Fibroblast of skin of left biceps (primary cell): ENCODE results near the gene MCU.
A peak's percentile ranks its signal among the peaks of the same experiment; 100 is the strongest.
"Not testable (repeated sequence)": the region's sequence is repeated elsewhere in the genome, so short reads cannot be mapped to it uniquely, and the experiment has no call there.

Experiments used
- DNase-seq, 2 experiments: peaks; one replicate each; pipeline ENCODE4 v3.0.0-alpha.2; 2013; ENCODE audit warnings: low read depth in 2 of 2

MCU gene

DNA sequence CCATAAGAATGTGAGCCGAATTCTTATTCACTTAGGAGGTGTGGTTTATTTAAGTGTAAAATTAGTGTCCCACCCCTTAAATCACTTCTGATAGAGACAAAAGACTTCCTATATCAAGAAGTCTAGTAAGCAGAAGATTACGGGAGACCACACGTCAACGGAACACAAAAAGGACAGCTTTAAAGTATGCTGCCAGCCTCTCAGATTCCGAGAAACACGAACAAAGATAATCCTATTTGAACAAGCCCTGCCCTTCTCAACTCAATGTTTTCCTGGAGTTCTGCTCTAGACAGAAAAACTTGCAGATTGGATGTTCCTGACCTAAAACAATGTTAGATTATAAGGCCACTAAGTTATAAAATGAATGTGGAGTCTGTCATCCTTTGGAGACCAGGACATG, 4.9 kb upstream of the MCU start:
- no peak for DNase-seq

DNA sequence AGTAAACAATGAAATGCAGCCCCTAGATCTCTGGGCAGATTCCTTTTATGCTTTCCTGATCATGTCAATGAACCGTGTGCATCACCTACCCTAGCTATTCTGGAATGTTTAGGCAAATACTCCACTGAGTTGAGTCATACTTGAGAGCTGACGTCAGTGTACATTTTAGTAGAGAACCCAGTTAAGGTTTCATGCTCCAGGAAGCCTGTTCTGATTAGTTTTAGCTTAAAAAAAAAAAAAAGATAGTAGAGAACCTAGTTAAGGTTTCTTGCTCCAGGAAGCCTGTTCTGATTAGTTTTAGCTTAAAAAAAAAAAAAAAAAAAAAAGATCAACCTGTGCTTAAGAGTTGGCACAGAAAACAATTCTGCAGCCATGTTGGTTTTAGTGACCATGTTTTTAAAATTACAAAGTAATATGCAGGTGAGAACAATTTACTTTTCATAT, 3.7 kb upstream of the MCU start:
- DNase-seq = peak; percentile 63 to 72

DNA sequence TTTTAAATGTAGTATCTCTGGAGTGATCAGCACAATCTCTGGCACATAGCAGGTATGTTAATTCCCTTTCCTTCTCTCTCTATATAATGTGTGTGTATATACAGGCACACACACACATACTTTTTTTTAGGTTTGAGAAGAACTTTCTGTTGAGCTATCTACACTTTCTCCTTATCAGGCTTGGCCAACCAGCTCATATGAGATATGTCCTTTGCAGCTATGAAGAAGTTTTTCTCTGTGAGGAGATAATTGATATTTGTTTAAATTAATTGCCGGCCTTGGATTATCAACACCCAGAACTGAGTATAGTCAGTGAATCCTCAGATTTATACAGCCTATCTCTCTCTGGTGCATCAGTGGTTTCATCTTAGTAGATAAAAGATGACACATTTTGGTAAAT, 2.3 kb upstream of the MCU start:
- no peak for DNase-seq

DNA sequence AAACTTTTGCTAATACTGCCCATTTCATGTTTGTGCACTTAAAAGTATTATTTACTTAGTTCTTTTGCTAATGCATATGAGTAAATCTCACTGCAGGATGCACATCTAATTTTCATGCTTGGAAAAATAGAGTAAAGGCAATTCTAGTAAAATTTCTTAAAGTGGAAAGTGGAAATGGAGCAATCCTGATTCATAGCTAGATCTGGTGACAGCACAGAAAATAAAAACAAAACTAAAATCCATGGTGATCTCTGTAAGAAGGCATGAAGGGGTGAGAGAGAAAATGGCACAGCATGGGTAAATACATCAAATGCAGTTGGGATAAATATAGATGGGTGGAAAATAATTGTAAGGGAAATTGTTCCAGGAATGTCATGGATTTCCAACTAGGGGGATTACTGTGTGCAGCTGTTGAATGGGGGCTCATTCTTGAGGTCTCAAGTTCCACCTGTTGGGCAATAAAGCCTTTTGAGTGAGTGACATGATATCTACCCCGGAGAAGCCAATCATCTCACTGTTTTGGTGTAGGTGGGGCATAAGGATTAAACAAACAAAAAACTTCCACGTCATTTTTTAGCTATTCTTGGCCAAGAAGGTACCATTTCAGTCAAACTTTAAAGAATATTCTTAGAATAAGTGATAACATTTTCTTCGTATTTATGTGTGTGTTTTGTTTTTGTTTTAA, 1.7 kb upstream of the MCU start:
- no peak for DNase-seq

DNA sequence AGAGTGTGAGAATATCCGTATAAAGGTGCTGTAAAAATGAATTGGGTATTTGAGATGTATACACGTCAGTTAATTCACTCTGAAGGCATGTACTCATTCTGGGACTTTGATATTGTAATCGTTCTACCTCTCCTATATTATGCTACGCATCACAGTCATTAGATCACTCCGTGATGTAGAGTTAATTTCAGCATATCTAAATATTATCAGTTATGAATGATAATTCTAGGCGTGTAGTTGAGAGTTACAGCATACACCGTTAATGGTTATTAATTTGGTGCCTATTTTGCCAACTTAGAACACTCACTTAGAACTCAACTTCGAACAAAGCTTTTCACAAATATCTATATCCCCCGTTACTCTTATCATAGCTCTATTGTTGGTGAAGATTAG, 477 bp upstream of the MCU start:
- no peak for DNase-seq

DNA sequence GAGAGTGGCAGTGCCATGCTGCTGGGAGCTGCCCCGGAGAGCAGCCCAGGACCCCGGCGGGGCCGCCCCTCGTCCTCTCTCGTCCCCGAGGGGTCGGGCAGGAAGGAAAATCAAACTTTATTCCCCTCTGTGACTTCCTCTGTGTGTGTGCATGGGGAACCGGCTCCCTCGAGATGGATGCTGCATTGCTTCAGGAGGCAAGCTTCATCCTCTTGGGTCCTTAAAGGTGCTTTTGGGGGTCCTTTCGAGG, 726 bp downstream of the MCU start:
- DNase-seq = no peak

DNA sequence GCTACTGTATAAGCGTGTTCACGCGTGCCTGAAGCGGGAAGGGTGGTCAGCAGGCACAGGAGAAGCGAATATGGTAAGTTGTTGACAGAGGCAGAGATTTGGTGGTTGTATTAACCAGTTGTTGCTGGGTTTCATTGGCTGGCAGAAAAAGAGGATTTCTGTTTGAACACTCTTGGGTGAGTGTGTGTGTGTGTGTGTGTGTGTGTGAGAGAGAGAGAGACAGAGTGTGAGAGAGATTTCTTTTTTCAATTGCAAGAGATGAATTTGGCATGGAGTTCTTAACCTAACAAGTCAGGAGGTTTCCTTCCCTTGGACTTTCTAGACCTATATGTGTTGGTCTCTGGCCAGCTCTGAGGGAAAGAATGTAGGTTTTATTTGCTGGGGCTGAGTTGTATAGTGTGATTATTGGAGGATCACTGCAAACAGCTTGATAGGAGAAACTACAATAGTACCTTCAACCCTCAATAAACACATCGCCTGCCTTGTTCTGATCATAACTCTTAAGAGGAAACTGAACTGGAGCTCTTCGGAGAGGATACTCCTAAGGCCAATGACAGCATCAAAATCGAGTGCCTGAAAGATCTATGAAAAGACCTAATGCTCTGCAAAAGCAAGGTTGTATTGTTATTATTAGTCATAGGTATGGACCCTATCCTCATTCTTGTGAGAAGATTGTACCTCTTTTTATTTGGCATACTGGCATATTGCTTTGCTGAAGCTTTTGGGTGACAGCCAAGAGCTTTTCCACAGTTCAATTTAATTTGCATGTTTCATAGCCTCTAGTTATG, 1.2 kb downstream of the MCU start:
- DNase-seq = no peak

DNA sequence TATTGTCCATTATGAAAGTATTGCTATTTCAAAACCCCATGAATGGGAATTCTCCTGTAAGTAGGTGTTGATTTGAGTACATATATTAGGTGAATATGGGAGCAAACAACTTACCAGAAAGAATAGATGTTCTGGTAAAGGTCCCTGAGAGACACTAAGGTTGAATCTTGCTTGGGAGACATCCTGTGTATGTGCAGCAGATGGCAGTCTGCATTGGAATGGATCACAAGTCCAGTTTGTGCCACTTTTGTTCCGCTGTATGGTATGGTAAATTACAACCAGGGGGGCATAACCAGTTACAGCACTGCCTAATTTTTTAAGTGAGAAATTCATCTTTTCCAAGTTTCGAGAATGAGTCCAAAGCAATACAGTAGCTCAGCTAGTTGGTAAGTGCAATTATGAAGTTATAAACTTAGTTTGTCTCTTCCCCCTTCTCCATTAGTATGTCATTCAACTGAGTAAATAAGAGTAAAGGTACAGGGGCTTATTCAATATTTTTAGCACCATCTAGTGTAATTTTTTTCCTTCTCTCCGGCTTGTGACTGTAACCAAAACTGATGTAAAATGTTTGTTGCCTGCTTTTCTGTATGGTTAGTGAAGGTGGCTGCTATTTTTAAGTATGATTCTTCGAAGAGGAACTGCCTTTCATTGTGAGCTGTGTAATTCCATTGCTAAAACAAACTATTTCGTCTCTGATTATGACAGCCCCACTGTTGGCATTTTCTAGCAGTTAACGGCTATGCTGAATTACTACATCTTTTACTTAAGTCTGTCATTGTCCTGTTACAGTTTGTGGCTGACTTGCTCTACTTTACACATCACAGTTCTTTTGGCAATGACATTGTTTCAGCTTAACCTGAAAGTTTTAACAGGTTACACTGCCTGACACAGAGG, 2.8 kb downstream of the MCU start:
- no peak for DNase-seq

DNA sequence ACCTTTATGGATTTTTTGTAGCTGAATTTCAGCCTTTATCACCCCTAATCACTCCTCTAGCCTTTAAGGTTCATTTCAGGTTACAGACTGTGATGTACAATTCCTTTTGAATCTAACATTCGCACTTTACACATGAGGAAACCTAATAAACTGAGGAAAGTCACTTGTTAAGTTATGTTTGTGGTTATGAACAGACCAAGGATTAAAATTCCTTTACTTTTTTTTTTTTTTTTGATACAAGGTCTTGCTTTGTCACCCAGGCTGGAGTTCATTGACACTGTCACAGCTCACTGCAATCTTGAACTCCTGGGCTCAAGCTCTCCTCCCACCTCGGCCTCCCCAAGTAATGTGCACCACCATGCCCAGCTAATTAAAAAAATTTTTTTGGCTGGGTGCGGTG, 3.6 kb downstream of the MCU start:
- no peak for DNase-seq

DNA sequence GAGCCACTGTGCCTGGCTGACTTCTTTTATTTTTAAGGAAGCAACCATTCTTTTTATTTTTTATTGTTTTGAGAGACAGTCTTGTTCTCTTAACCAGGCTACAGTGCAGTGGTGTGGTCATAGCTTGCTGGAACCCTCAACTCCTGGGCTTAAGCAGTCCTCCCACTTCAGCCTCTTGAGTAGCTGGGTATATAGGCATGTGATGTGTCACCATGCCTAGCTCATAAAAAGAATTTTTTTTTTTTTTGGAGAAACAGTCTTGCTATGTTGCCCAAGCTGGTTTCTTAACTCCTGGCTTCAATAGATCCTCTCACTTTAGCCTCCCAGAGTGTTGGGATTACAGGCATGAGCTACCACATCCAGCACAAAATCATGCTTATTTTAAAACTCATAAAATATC, 5.8 kb downstream of the MCU start:
- DNase-seq = no peak

DNA sequence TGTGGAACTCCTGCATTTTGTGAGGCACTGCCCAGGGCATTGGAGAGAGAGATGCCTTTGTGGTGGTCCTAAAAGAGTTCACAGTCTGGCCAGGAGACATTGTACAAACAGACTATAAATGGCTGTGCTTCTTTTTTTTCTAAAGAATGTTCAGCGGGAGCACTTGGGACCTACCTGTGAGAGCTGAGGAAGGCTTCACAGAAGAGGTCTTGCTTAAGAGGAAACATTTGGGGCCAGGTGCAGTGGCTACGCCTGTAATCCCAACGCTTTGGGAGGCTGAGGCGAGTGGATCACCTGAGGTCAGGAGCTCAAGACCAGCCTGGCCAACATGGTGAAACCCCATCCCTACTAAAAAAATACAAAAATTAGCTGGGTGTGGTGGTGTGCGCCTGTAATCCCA, 10.5 kb downstream of the MCU start:
- DNase-seq = not testable (repeated sequence)

DNA sequence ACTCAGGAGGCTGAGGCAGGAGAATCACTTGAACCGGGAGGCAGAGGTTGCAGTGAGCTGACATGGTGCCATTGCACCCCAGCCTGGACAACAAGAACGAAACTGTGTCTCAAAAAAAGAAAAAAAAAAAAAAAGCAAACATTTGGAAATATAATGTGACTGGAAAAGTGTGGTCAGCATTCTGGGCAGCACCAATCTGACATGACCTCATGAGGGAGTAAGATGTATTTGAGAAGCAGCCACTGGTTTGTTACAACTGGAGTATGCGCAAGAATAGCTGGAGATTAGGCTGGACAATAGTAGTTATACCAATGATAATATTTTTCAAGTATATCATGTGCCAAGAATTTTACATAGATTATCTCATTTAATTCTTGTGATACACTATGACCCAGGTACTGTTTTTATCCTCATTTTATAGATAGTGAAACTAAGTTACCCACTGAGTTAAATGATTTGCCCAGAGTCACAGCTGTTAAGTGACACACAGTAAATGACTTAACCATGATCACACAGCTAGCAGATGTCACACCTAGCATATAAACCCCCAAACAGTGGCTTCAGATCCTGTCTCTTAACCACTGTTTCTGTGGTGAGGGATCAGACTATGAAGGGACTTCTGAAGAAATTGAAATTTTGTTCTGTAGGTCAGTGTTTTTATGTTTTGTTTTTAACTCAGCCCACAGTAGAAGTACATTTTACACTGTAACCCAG, 11.1 kb downstream of the MCU start:
- DNase-seq = no peak

DNA sequence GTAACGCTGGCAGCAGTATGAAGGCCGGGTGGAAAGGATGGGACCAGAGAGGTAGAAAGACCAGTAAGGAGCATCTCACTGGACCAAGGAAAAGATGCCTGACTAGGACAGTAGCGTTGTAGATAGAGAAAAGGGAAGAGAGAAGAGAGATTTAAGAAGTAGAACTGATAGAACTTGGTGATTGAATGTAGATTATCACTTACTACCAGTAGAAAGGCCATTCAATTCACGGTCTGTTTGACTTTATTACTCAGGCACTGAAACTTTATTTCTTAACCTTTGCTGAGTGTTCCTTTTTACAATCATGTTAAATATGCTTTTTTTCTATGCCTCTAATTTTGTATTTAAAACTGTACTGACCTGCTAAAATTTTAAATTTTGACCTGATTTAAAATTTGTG, 12.2 kb downstream of the MCU start:
- DNase-seq = no peak

DNA sequence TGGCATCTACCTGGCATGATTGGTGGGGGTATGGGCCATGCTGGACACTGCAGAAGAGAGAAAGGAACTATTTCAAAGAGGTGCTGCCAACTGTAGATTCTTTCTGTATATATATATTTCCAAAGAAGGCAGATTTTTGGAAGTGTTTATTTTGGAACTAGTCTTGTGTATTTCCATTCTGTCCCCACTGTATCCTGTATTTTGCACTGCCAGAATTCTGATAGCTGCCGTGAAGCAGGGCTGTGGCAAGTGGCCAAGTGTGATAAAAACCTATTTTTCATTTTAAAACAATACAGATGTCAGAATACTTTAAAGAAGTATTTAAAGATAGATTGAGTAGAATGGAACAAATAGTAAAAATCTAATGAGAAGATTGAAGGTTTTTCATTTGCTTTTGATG, 17.1 kb downstream of the MCU start:
- DNase-seq = peak in 1 of 2 experiments; percentile 55

DNA sequence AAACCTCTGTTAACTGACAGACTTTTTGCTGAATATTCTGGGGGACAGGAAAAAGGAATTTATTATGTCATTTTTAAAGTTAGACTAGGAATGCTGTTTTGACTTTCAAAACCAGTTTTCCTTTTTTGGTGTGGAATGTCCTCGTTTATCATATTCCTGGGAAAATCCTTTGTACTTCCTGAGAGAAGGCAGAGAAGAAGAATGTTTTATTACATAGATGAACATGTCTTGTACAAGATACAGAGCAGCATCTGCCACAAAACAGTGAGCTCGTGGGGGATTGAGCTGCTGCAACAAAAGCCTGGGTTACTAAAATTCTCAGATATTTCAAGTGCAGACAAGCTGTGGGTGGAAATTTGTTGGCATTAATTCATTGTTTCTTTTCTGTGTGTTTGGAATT, 20.2 kb downstream of the MCU start:
- DNase-seq = peak; percentile 67 to 70

DNA sequence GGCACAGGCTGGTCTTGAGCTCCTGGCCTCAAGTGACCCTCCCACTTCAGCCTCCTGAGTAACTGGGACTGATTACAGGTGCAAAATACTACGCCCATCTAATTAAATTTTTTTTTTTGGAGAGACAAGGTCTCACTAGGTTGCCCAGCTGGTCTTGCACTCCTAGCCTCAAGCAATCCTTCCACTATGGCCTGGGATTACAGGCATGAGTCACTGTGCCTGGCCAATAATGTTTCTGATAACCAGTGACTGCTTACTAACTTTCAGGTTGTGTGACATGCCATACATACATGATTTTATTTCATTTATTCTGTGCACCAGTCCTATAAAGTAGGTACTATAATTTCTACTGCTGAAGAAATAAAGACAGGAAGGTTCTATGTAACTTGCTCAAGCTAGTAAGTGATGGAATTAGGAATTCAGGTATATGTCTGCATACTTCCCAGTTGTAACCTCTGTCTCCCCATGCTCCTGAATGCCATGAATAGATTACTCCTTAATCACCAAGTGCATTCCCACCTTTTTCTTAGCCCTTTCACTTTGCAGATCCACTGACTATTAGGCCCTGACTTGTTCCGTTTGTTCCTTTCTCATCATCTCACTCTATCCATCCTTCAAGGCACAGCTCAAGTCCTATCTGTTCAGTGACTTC, 28.1 kb downstream of the MCU start:
- DNase-seq = no peak

DNA sequence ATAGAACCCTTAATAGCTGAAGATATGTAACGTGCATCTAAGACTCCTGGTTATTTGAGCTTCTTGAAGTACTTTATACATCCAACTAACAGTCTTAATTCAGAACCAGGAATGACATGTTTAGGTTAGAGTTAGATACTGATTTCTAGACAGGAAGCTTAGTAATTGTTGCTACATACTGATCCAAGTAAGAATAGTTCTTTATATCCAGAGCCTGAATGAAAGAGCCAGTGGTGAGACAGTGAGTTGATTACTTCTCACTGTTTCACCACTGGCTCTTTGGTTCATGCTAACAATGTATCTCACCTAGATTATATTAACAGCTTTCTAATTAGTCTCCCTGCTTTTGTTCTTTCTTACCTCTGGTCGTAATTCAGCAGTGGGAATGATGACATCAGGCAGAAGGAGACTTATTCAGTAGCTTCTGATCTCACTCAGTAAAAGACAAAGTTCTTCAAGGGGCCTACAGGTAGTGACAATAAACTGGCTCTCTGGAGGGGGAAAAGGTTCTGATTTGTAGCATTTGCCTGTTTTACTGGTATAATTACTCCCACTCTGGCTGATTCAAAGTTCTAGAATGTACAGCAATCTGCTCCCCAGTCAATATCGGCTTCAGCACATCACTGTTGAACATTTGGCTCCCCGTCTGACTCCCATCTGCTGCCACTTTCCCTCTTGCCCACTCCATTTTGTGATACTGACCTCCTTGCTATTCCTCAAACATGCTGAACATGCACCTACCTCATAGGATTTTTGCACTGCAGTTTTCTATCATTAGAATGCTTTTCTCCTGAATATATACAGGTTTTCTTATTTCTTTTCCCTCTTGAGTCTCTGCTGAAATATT, 29.1 kb downstream of the MCU start:
- no peak for DNase-seq

DNA sequence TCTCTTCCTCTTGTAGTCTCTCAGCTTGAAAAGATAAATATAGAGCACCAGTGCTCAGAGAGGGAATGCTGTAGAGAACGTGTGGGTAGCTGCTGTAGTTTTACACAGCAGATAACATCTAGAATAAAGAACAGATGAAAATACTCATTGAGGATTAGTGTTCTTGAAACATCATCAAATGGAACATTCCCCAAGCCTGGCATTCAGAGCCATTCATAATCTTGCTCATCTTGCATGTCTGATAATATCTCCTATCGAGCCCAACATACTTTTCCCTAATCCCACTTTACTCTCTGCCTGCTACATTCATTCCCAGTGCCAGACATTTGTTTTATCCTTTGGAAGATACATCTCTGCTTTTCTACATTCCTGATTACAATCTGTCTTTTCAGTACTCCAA, 35.2 kb downstream of the MCU start:
- peak; percentile 45 to 52 for DNase-seq

DNA sequence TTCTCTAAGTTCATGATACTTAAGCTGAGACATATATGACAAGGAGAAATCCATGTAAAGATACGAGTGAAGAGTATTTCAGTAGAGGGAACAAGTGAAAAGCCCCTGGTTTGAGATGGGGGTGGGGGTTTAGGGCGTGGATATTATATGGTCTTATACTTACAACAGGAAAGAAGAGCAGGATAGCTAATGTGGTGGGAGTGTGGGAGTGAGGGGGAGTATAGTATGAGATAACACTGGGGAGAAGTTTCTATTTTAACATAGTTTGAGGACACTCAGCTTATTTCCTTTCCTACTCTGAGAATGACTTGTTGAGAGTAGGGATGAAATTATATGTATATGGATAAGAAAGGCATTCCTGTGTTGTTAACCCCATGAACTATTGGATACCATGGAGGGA, 36.5 kb downstream of the MCU start:
- DNase-seq = no peak

DNA sequence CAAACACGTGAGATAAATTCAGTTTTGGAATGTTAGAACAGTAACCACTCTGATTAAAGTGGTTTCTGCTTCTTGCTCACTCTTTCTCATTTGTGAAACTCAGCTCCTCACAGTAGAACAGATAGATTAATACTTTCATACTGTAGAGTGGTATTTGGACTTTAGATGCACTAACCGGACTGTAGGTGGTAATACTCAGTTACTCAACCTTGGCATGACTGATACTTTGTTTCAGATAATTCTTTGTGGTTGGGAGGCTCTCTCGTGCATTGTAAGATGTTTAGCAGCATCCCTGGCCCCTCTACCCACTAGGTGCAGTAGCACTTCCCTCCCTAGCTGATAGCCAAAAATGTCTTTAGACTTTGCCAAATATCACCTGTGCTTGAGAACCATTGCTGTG, 37.6 kb downstream of the MCU start:
- no peak for DNase-seq

DNA sequence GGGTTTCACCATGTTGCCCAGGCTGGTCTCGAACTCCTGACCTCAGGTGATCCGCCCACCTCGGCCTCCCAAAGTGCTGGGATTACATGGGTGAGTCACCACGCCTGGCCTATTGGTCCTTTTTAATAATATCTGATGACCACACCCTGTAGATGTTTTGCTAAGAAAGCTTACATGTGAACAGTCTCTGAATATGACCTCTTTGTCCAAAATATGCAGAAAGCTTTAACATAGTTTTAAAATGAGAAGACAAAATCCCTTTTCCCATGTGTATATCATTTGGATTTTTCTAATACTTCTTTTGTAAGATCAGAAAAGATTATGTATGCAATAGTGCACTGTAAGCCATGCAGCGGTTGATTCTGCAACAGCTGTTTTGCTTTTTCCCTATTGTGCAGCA, 38.5 kb downstream of the MCU start:
- DNase-seq = peak; percentile 59 to 69
